ENCODE data around the gene HDAC4. TPM values are rescaled to one million over a fixed set of nuclear protein-coding genes. Genes with fewer than 3 reads are reported as not detected.

The HDAC4 gene
- total and polyA plus RNA-seq, 10 of the 15 experiments (the other 5 are each of a cell fraction or from before 2014, with no cell fraction given): 0.22 to 15.7 (median 4.8) TPM

- Histone ChIP-seq H3K79me2 (ENCODE audit: control insufficient read depth, insufficient read depth, low read length) (no peaks in the 10 kb centered on the region), H3K27ac (ENCODE audit: control insufficient read depth, insufficient read depth) (no peak overlapping the region), H3K27me3 (replicated peaks in 1 of 2; ENCODE audit: control insufficient read depth in 2 of 2, insufficient read depth in 2 of 2, low read length in 1 of 2) (no peaks in the 10 kb centered on the region), H3K4me1 (ENCODE audit: control insufficient read depth, insufficient read depth, low read length) (no peaks in the 10 kb centered on the region), H2AFZ (ENCODE audit: control insufficient read depth, low read depth, low read length) (no peak overlapping the region), H3K9ac (ENCODE audit: control insufficient read depth, insufficient read depth, low read length) (no peak overlapping the region), H3K9me3 (replicated peaks; ENCODE audit: control insufficient read depth, insufficient read depth, low read length) (no peaks in the 10 kb centered on the region), H4K20me1 (ENCODE audit: control insufficient read depth, insufficient read depth) (no peaks in the 10 kb centered on the region), H3K4me3 (no peak overlapping the region), H3K4me2 (ENCODE audit: control insufficient read depth, insufficient read depth) (no peak overlapping the region), H3K36me3 (ENCODE audit: control insufficient read depth in 2 of 2, insufficient read depth in 2 of 2, low read length in 1 of 2) (no peaks in the 10 kb centered on the region)
- BruUV-seq (replicated peaks): no TSS peak
- RAD21 ChIA-PET (ENCODE audit: unreplicated experiment): no interaction called here
- DNase-seq (ENCODE audit: low read depth, low spot score) (no peak), FAIRE-seq (no peak), ATAC-seq (no peak)
- WGBS (ENCODE audit: insufficient coverage, insufficient replicate concordance, low lambda C conversion rate, missing lambda C conversion rate): 14% methylated on average over 18 of the region's 18 CpGs
- intact Hi-C loops (cut with micrococcal nuclease; ENCODE audit: unreplicated experiment) (no loop called here), in situ Hi-C loops (cut with MboI) (no loop called here)
- SMC1A ChIA-PET (ENCODE audit: uncharacterized antibody, unreplicated experiment): interaction anchor here (1.5 kb wide), 1 partner anchor 9 kb away, joined by 3 read pairs; no protein-coding TSS in a partner anchor
- POLR2A ChIA-PET: no interaction called here
- CTCF ChIA-PET: no interaction called here
- TF ChIP-seq GATAD2B (conservative IDR thresholded peaks at IDR 0.05; ENCODE audit: low read depth): no peak
- no peak for TF ChIP-seq MEF2B (IDR thresholded peaks at IDR 0.05; ENCODE audit: partially characterized antibody, poor library complexity, severe bottlenecking)
- no peak for TF ChIP-seq POU2F2 (IDR thresholded peaks at IDR 0.05; ENCODE audit: borderline replicate concordance, low read depth, low read length)
- no peak for TF ChIP-seq RAD51 (IDR thresholded peaks at IDR 0.05)
- no peak for TF ChIP-seq MXI1 (IDR thresholded peaks at IDR 0.05; ENCODE audit: low read depth, low read length)
- TF ChIP-seq ZBTB4 (CRISPR knock-in tag; IDR thresholded peaks at IDR 0.05): no peak
- TF ChIP-seq ZZZ3 (IDR thresholded peaks at IDR 0.05; ENCODE audit: control insufficient read depth, insufficient read length, low read depth): no peak
- TF ChIP-seq NFYA (IDR thresholded peaks at IDR 0.05; ENCODE audit: borderline replicate concordance, low read depth, low read length): no peak
- TF ChIP-seq KLF5 (IDR thresholded peaks at IDR 0.05; ENCODE audit: partially characterized antibody): no peak
- TF ChIP-seq SUPT20H (IDR thresholded peaks at IDR 0.05; ENCODE audit: borderline replicate concordance, control insufficient read depth, low read depth, low read length): no peak
- no peak for TF ChIP-seq ATF3 (IDR thresholded peaks at IDR 0.05; ENCODE audit: borderline replicate concordance, extremely low read depth, low read depth, low read length)
- no peak for TF ChIP-seq POLR2AphosphoS5 (IDR thresholded peaks at IDR 0.05; ENCODE audit: low read length)
- TF ChIP-seq SRF (IDR thresholded peaks at IDR 0.05; ENCODE audit: low read depth in 2 of 2, low read length in 2 of 2): no peak
- no peak for TF ChIP-seq CTCF (IDR thresholded peaks at IDR 0.05 in 2 of 3, conservative IDR thresholded peaks at IDR 0.05 in 1 of 3; ENCODE audit: control insufficient read depth in 2 of 3, extremely low read depth in 1 of 3, insufficient read depth in 1 of 3, low read depth in 3 of 3, low read length in 3 of 3)
- TF ChIP-seq RB1 (IDR thresholded peaks at IDR 0.05; ENCODE audit: borderline replicate concordance): no peak
Observed at GRCh38 chr2:239042551-239043320, 358.1 kb downstream of the HDAC4 start.

All from GM12878 (cell line).